Stimulated activated CD4-positive, alpha-beta T cell treated with anti-CD3 and anti-CD28 coated beads, Interleukin-1b, Interleukin-23, amount 100 ng/mL, for 48 hours (primary cell): ENCODE measurements around the gene ELF5.

ENCODE experiments used
- DNase-seq: peaks from one replicate; pipeline ENCODE4 v3.0.0-alpha.2; 2020

The ELF5 gene

DNA sequence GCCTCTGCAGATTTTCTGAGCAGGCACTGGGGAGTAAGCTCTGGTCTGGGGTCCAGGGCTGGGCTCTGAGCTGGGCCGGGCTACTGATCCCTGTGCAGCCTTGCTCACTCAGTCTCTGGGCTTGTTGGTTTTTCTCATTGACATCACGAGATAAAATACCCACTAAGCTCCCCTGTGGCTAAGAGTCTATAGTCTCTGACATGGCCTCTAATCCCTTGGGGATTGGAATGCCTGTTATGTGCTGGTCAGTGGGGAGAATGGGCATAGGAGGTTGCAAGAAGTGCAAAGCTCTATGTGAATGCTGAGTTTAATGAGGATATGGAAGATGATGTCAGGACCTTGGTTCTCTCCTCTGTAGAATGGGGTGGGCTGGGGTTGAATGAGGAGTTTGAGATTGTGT is 23.3 kb downstream of the ELF5 start:
- no peak for DNase-seq

DNA sequence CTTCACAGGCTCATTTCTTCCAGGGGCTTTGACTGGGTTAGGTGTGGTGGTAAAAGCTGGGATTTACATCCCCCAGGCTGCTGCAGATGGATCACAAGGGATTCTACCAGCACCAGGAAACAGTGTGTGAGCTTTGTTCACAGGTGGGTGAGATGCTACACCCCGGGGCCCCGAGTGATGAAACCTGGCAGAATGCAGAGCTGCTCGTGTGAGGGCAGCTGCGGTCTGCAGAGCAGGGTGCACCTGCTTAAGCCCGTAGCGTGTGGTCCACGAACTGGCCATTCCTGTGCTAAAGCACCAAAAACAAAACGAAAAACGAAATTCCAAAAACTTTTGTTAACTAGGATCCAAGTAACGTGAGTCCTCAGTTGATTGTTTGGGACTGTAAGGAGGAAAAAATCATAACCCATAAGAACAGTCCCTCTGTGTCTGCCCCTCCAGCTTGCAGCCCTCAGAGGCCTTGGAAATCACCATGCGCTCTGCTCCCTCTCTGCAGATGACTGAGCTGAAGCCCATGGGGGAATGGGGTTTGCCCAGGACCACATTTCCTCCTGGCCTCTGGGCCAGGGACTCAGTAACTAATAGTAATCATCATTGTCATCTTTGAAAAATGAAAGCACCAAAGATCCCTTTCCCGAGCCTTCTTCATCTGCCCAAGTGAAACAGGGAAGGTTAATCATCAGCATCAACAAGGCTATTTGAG is 24.6 kb downstream of the ELF5 start:
- no peak for DNase-seq

DNA sequence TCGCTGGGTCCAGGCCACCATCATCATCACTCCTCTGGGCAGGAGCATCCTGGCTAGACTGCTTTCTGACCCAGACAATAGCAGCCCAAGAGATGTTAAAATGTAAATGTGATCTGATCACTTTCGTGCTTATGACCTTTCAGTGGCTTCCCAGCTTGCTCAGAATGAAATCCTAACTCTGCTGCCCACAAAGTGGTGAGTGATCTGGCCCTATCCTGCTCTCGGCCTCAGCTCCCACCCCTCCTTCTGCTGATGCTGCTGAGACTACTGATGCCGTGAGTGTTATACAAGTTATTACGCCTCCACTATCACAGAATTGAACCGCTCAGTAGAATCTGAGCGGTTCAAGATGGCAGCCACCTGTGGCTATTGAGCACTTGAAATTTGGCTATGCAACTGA is 26.2 kb downstream of the ELF5 start:
- DNase-seq: no peak

DNA sequence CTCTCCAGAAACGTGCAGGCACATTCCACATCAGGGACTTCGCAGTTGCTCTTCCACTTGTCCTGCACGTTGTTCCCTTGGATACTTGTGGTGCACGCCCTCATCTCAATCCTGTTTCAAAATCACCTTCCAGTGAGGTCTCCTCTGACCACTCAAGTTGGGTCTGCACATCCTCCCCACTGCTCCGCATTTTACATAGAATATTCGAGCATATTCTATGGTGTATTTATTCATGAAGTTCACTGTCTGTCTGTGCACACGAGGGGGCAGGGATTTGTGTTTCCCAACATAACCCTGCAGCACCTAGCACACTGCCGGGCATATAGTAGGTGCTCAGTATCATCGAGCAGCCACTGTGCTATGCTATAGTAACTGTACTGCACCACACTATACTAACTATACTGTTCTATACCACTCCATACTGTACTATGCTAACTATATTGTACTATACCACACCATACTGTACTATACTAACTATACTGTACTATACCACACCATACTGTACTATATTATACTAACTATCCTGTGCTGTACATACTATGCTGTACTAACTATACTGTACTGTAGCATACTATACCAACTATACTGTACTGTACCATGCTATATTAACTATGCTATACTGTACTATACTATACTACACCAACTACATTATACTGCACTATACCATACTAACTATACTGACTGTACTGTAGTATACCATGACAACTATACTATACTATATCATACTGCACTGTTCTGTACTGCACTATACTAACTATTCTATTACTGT is 30.3 kb downstream of the ELF5 start:
- DNase-seq: no peak

DNA sequence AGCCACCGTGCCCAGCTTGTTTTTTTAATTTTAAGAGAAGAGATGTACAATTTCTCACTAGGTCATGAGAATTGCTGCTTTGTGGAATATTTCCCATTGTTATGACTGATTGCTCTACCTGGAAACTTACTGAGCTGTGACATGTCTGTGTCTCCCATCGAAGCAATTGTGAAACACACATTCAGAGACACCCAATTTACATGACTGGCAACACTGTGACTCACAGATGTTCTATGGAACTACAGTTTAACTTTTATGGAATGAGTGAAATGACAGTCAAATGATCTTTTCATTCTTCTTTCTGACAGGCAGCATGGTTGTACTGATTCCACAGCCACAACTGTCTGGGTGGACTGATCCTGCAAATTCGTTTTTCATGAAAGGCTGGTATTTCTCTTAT is 32.3 kb downstream of the ELF5 start:
- no peak for DNase-seq

DNA sequence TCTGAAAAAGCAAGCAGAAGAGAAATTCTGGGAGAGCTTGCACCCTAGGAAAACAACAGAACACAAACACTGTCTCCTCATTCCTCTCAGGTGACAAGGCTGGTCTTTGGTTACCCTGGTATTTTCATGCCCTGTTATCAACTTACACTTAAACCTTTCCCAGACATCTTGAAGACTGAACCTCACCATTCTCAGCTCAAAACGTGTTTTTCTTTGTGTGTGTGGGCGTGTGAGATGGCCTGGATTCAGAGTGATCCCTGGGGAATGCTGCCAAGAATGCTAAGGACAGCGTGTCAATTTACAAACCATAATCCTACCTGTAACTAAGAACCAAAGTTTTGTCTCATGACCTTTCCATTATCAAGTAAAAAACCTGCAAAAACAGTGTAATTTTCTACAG is 33.3 kb downstream of the ELF5 start:
- no peak for DNase-seq

- no peak for DNase-seq
These were observed 34.5 kb downstream of the ELF5 start for GRCh38 chr11:34478845-34479663.

GRCh38 chr11:34476849-34477248 is 36.7 kb downstream of the ELF5 start:
- no peak for DNase-seq

DNA sequence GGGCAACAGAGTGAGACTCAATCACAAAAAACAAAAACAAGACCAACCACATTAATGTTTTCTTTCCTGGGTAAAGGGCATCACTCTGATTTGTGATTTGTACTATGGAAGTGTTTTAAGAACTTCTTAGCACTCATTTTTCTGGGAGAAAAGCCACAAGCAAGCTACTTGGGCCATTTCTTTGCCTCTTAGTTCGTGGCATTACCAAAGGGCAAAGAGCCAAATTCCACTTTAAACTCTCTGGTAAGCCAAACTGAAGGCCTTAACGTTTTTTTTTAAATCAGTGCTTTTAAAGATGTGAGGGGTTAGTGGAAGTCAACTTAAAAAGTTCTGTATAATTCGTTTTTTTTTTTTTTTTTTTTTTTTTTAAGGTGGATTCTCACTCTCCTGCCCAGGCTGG is 37.9 kb downstream of the ELF5 start:
- no peak for DNase-seq

DNA sequence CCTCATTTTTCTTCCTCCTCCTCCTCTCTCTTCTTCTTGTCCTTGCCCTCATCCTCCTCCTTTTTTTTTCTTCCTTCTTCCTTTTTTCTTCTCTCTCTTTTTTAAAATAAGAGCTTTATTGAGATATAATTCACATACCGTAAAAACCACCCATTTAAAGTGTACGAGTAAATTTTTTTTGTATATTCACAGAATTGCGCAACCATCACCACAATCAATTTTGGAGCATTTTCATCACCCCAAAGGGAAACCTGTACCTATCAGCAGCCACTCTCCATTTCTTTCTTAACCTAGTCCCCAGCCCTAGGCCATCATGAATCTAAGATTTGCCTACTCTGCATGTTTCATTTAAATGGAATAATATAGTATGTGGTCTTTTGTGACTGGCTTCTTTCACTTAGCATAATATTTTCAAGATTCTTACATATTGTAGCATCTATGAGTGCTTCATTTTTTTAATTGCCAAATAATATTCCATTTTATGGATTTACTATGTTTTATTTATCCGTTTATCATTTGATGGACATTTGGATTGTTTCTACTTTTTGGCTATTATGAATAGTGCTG is 39.9 kb downstream of the ELF5 start:
- no peak for DNase-seq

DNA sequence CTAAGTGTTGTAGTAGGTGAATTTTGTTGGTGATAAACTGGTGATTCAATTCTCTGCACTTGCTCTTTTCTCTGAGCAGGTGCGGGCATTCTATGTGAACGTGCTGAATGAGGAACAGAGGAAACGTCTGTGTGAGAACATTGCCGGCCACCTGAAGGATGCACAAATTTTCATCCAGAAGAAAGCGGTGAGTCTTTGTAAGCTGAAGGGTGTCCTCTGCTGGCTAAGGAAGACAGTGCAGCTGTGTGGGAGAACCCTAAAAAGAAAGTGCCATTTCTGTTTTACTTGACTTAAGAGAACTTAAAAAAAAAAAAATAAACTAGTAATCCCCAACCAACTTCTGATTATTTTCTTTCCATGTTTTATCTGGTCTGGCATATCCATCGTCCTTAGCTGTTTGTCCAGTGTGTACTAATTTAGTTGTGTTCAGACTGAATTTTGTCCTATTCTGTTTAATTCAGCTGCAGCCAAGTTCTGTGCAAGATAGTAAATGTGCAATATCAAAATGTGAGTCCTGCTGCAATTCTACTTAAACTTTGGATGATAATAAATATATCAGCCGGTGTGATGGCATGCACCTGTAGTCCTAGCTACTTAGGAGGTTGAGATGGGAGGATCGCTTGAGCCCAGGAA is 45.3 kb downstream of the ELF5 start:
- DNase-seq: peak; percentile 34

GRCh38 chr11:34466802-34467488 is 46.6 kb downstream of the ELF5 start:
- DNase-seq: no peak

GRCh38 chr11:34464591-34465051 is 49.0 kb downstream of the ELF5 start:
- DNase-seq: no peak

GRCh38 chr11:34461215-34461614 is 52.4 kb downstream of the ELF5 start:
- DNase-seq: no peak

DNA sequence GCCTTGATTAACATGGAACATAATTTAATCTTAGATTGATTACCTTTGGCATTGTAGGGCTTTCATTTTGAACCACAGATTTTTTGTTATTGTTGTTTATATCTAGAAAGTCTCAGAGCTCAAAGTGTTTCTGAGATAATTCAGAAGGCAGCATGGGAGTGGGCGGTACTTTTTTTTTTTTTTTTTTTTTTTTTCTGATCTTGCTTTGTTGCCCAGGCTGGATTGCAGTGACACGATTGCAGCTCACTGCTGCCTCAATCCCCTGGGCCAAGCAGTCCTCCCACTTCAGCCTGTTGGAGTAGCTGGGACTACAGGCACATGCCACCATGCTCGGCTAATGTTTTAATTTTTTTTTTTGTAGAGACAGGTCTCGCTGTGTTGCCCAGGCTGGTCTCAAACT is 53.3 kb downstream of the ELF5 start:
- no peak for DNase-seq

- no peak for DNase-seq
These were observed 54.0 kb downstream of the ELF5 start for GRCh38 chr11:34459507-34460162.

DNA sequence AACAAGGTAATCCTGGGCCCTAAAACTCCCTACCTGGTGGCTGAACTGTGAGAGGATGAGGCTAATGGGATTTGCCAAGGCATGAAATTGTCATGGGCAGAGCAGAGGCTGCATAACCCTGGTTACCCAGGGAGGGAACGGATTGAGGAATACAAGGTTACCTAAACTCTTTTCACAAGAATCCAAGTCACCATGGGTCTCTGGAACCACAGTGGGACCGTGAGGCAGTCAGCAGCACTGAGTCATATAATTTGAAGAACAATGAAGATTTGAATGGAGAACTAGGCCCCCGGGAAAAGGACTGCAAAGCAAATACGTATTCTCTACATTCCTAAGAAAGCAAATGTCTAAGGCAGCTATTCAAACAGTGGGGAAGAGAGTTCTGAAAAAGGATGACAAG is 55.1 kb downstream of the ELF5 start:
- DNase-seq: no peak

DNA sequence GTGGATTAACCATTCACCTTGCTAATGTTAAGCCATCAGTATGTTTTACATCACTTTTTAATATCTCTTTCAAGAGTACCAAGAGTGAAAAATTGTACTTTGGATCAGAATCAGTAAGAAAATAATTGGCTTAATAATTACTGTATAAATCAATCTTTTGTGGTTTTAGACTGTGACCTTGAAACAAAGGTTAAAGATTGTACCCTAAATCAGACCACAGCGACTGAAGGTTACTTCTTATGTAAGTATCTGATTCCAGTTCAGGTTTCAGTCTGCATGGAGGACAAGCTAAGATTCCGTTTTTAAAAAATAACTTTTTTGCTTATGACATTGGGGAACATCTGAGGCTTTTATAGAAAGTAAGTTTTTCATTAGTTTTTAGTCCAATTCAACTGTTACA is 56.0 kb downstream of the ELF5 start:
- no peak for DNase-seq

GRCh38 chr11:34454308-34455032 is 59.1 kb downstream of the ELF5 start:
- DNase-seq: no peak

- no peak for DNase-seq
These were observed 62.5 kb downstream of the ELF5 start for GRCh38 chr11:34451053-34451452.

DNA sequence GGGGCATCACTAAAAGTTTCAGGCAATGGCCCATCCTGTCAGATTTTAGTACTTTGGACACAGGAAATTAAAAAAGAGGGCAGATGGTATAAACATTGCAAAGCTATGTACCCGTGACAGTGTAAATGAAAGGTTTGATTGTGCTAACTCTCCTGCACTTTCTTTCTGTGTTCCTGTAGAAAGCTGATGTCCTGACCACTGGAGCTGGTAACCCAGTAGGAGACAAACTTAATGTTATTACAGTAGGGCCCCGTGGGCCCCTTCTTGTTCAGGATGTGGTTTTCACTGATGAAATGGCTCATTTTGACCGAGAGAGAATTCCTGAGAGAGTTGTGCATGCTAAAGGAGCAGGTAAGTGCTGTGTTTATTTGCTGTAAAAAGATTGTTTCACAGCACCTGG is 64.6 kb downstream of the ELF5 start:
- no peak for DNase-seq
